SK-N-SH (cell line): ENCODE data around the gene OR52E1. TPM values are rescaled to one million over a fixed set of nuclear protein-coding genes. Genes with fewer than 3 reads are reported as not detected.

Experiments
- CTCF ChIA-PET: fragments of 300-600, 350-600 bp; formaldehyde crosslinking; extraction: SDS; loops from one replicate; lab custom pipeline; 2021; lab: Yijun Ruan, JAX
- POLR2A ChIA-PET: fragments of 350-600 bp; sonication (Branson Sonifier 250); formaldehyde crosslinking; extraction: SDS; loops from one replicate; lab custom pipeline; 2020; ENCODE audit warnings: antibody characterized with exemption, inconsistent platforms; lab: Yijun Ruan, JAX
- DNase-seq: peaks from one replicate; pipeline ENCODE4 v3.0.0; 2012
- H2AFZ ChIP-seq: fragments of 200-600 bp; sonication (generic); 2 replicates; pipeline ENCODE4 v1.8.1; 2016; ENCODE audit warnings: antibody characterized with exemption, mild to moderate bottlenecking, low read depth
- H3F3A ChIP-seq: fragments of 200-600 bp; sonication (generic); replicated peaks from 2 replicates; pipeline ENCODE3; 2016; ENCODE audit warnings: antibody characterized with exemption, mild to moderate bottlenecking; ENCODE audit not compliant: insufficient read depth
- H3K27ac ChIP-seq, 2 experiments: fragments of 200-500 bp in 1 of 2; fragments of 200-600 bp in 1 of 2; sonication (Bioruptor generic) in 1 of 2; sonication (generic), shearing (Covaris generic) in 1 of 2; 2 replicates each; pipeline versions ENCODE4 v1.5.1 to v1.6.1; 2014 to 2016; ENCODE audit warnings: low read depth in 2 of 2, inconsistent platforms in 1 of 2, low read length in 1 of 2, mild to moderate bottlenecking in 1 of 2, mixed read lengths in 1 of 2
- H3K27me3 ChIP-seq: fragments of 200-600 bp; sonication (generic), shearing (Covaris generic); 2 replicates; pipeline ENCODE4 v1.6.1; 2016; ENCODE audit warnings: mixed run types; ENCODE audit not compliant: insufficient read depth
- H3K36me3 ChIP-seq, 2 experiments: fragments of 200-500 bp in 1 of 2; fragments of 200-600 bp in 1 of 2; sonication (Bioruptor generic) in 1 of 2; sonication (generic) in 1 of 2; replicated peaks in 1 of 2; 2 replicates each; pipeline versions ENCODE3 to v1.5.1; 2014 to 2016; ENCODE audit warnings: low read length in 1 of 2, mild to moderate bottlenecking in 1 of 2; ENCODE audit not compliant: insufficient read depth in 2 of 2, control insufficient read depth in 1 of 2
- H3K4me1 ChIP-seq, 2 experiments: fragments of 200-500 bp in 1 of 2; fragments of 200-600 bp in 1 of 2; sonication (Bioruptor generic) in 1 of 2; sonication (generic), shearing (Covaris generic) in 1 of 2; 2 replicates each; pipeline versions ENCODE4 v1.5.1 to v1.6.1; 2014 to 2016; ENCODE audit warnings: low read depth in 1 of 2, low read length in 1 of 2, mixed run types in 1 of 2; ENCODE audit not compliant: insufficient read depth in 2 of 2, control insufficient read depth in 1 of 2
- H3K4me2 ChIP-seq: fragments of 200-600 bp; sonication (generic), shearing (Covaris generic); 2 replicates; pipeline ENCODE4 v1.6.1; 2017; ENCODE audit warnings: mixed run types
- H3K4me3 ChIP-seq, 2 experiments: fragments of 200-500 bp in 1 of 2; fragments of 200-600 bp in 1 of 2; sonication (Bioruptor generic) in 1 of 2; sonication (generic), shearing (Covaris generic) in 1 of 2; 2 replicates each; pipeline versions ENCODE4 v1.5.1 to v1.8.1; 2014 to 2016; ENCODE audit warnings: low read depth in 2 of 2, inconsistent platforms in 1 of 2, low read length in 1 of 2, mild to moderate bottlenecking in 1 of 2, mixed read lengths in 1 of 2, moderate library complexity in 1 of 2
- H3K79me2 ChIP-seq: fragments of 200-600 bp; sonication (generic); 2 replicates; pipeline ENCODE4 v1.8.1; 2017; ENCODE audit warnings: mild to moderate bottlenecking; ENCODE audit not compliant: insufficient read depth
- H3K9ac ChIP-seq: fragments of 200-600 bp; sonication (generic); 2 replicates; pipeline ENCODE4 v1.6.1; 2017; ENCODE audit warnings: mixed run types
- H3K9me2 ChIP-seq: fragments of 200-600 bp; sonication (generic); 2 replicates; pipeline ENCODE4 v1.6.1; 2017; ENCODE audit warnings: mixed run types
- H3K9me3 ChIP-seq: fragments of 200-600 bp; sonication (generic); 2 replicates; pipeline ENCODE4 v1.6.1; 2017; ENCODE audit warnings: mixed run types, mild to moderate bottlenecking, moderate library complexity
- H4K20me1 ChIP-seq: fragments of 200-600 bp; sonication (generic); 2 replicates; pipeline ENCODE4 v1.6.1; 2017; ENCODE audit warnings: mild to moderate bottlenecking, mixed run types; ENCODE audit not compliant: insufficient read depth
- CHD2 ChIP-seq: fragments of 150-350 bp; IDR thresholded peaks from 2 replicates; pipeline ENCODE4 v1.6.1; 2018; ENCODE audit warnings: low read length; ENCODE audit not compliant: partially characterized antibody
- ELF1 ChIP-seq: IDR thresholded peaks from 2 replicates; pipeline ENCODE4 v1.4.0; 2012
- EP300 ChIP-seq, 2 experiments: IDR thresholded peaks; 2 replicates each; pipeline versions ENCODE4 v1.4.0 to v1.6.1; 2012; ENCODE audit warnings: borderline replicate concordance in 1 of 2, low read depth in 1 of 2, low read length in 1 of 2
- FOSL2 ChIP-seq: IDR thresholded peaks from 2 replicates; pipeline ENCODE4 v1.4.0; 2012; ENCODE audit warnings: low read depth, mild to moderate bottlenecking, moderate library complexity, borderline replicate concordance
- FOXM1 ChIP-seq: IDR thresholded peaks from 2 replicates; pipeline ENCODE4 v1.4.0; 2012; ENCODE audit warnings: low read depth, mild to moderate bottlenecking
- GATA2 ChIP-seq: sonication (generic); formaldehyde crosslinking; IDR thresholded peaks from 2 replicates; pipeline ENCODE4 v1.5.0; 2020; ENCODE audit warnings: mild to moderate bottlenecking, missing genetic modification reagents
- POLR2AphosphoS5 ChIP-seq: IDR thresholded peaks from 2 replicates; pipeline ENCODE4 v1.6.1; 2012; ENCODE audit warnings: low read depth, low read length
- RCOR1 ChIP-seq: fragments of 150-350 bp; IDR thresholded peaks from 2 replicates; pipeline ENCODE4 v1.6.1; 2017; ENCODE audit warnings: antibody characterized with exemption, low read length
- RXRA ChIP-seq: IDR thresholded peaks from 2 replicates; pipeline ENCODE4 v1.4.0; 2012; ENCODE audit warnings: low read depth, mild to moderate bottlenecking, borderline replicate concordance
- YY1 ChIP-seq: IDR thresholded peaks from 2 replicates; pipeline ENCODE4 v1.4.0; 2012; ENCODE audit warnings: low read depth, mild to moderate bottlenecking
- polyA plus RNA-seq, 3 experiments: library from polyadenylated mRNA; depleted of rRNA; stranded (reverse); fragments of >200 nt; gene quantifications; 2 replicates each; pipeline ENCODE4 v1.2.3, GENCODE V29; 2012
- TF ChIP-seq, protein P1 (sequence below): IDR thresholded peaks from 2 replicates; pipeline ENCODE4 v1.4.0; 2012; ENCODE audit warnings: low read depth, borderline replicate concordance
- TF ChIP-seq, protein P2 (sequence below): fragments of 150-350 bp; IDR thresholded peaks from 2 replicates; pipeline ENCODE4 v1.6.1; 2016; ENCODE audit warnings: mild to moderate bottlenecking, low read depth, low read length
- TF ChIP-seq, protein P3 (sequence below): IDR thresholded peaks from 2 replicates; pipeline ENCODE4 v1.6.1; 2012; ENCODE audit warnings: mild to moderate bottlenecking, low read depth, low read length, moderate library complexity
- TF ChIP-seq, protein P4 (sequence below): IDR thresholded peaks from 2 replicates; pipeline ENCODE4 v1.4.0; 2012; ENCODE audit warnings: low read depth
- TF ChIP-seq, protein P5 (sequence below): IDR thresholded peaks from 2 replicates; pipeline ENCODE4; 2012

OR52E1 gene
- polyA plus RNA-seq, 1 of the 3 experiments (the other 2 are of a cell fraction), result not detected

DNA sequence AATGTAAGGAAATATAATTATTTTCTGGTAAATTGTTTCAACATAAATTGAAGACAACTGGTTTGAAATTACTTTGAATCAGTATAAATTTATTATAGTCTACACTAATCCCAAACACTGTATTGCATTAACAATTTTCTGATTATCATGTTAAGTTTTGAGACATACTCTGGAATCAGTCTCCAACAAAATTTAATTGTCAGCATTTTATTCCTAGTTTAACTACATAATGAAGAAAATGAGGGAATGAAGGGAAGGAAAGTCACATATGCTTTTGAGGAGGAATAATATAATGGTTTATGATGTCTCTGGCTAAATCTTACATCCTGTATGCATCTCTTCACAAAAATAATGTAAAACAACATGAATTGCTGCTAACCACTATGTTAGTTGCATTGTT, 14.2 kb downstream of the OR52E1 start:
- CTCF ChIA-PET, result no interaction called here
- H3K79me2 ChIP-seq, result no peaks in the 10 kb centered on the region

DNA sequence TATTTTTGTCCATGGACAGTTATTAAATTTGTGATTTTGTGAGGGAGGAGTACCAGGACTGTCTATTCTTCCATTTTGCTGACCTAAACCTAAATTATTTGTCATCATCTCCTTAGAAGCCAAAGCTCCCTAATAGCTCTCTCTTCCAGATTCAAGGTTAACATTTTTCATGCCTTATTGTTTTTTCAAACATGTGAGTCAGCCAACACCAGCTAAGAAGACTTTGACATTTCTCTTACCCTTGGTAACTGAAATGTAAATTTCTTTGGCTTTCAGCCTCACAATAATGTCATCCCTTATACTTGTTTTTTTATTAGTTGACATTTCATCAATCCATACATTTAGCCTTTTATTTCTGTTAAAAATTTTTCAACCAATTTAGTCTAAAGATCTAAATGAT, 19.2 kb downstream of the OR52E1 start:
- H3K9ac ChIP-seq, result no peak overlapping the region
- no peaks in the 10 kb centered on the region for H3K79me2 ChIP-seq
- no peak overlapping the region for H3K4me2 ChIP-seq
- TF ChIP-seq CHD2 (no peak), FOSL2 (no peak), RCOR1 (no peak), RXRA (no peak), GATA2 (CRISPR knock-in tag) (no peak)
- TF ChIP-seq, protein P1, sequence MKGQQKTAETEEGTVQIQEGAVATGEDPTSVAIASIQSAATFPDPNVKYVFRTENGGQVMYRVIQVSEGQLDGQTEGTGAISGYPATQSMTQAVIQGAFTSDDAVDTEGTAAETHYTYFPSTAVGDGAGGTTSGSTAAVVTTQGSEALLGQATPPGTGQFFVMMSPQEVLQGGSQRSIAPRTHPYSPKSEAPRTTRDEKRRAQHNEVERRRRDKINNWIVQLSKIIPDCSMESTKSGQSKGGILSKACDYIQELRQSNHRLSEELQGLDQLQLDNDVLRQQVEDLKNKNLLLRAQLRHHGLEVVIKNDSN, result no peak
- TF ChIP-seq, protein P2, sequence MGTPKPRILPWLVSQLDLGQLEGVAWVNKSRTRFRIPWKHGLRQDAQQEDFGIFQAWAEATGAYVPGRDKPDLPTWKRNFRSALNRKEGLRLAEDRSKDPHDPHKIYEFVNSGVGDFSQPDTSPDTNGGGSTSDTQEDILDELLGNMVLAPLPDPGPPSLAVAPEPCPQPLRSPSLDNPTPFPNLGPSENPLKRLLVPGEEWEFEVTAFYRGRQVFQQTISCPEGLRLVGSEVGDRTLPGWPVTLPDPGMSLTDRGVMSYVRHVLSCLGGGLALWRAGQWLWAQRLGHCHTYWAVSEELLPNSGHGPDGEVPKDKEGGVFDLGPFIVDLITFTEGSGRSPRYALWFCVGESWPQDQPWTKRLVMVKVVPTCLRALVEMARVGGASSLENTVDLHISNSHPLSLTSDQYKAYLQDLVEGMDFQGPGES, result no peak
- TF ChIP-seq, protein P3, sequence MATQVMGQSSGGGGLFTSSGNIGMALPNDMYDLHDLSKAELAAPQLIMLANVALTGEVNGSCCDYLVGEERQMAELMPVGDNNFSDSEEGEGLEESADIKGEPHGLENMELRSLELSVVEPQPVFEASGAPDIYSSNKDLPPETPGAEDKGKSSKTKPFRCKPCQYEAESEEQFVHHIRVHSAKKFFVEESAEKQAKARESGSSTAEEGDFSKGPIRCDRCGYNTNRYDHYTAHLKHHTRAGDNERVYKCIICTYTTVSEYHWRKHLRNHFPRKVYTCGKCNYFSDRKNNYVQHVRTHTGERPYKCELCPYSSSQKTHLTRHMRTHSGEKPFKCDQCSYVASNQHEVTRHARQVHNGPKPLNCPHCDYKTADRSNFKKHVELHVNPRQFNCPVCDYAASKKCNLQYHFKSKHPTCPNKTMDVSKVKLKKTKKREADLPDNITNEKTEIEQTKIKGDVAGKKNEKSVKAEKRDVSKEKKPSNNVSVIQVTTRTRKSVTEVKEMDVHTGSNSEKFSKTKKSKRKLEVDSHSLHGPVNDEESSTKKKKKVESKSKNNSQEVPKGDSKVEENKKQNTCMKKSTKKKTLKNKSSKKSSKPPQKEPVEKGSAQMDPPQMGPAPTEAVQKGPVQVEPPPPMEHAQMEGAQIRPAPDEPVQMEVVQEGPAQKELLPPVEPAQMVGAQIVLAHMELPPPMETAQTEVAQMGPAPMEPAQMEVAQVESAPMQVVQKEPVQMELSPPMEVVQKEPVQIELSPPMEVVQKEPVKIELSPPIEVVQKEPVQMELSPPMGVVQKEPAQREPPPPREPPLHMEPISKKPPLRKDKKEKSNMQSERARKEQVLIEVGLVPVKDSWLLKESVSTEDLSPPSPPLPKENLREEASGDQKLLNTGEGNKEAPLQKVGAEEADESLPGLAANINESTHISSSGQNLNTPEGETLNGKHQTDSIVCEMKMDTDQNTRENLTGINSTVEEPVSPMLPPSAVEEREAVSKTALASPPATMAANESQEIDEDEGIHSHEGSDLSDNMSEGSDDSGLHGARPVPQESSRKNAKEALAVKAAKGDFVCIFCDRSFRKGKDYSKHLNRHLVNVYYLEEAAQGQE, result no peak
- H3K4me3 ChIP-seq, result no peak overlapping the region
- no peaks in the 10 kb centered on the region for H3F3A ChIP-seq
- no peak for DNase-seq
- CTCF ChIA-PET, result interaction anchor here (1.1 kb wide), 1 partner anchor 27 kb away, joined by 3 read pairs; no protein-coding TSS in a partner anchor
- H3K27ac ChIP-seq, result no peak overlapping the region
- peaks cover 5% of the 10 kb centered on the region; the same call in 1 of the 2 replicates for H3K27me3 ChIP-seq
- POLR2A ChIA-PET, result no interaction called here
- no peaks in the 10 kb centered on the region for H3K9me2 ChIP-seq
- H3K36me3 ChIP-seq, result no peaks in the 10 kb centered on the region
- no peaks in the 10 kb centered on the region for H4K20me1 ChIP-seq
- no peaks in the 10 kb centered on the region for H3K4me1 ChIP-seq
- H3K9me3 ChIP-seq, result no peaks in the 10 kb centered on the region
- no peak overlapping the region for H2AFZ ChIP-seq

More for the DNA sequence above, 14.2 kb downstream of the OR52E1 start:
- H4K20me1 ChIP-seq, result no peaks in the 10 kb centered on the region
- POLR2A ChIA-PET, result no interaction called here
- H3K27ac ChIP-seq, result no peak overlapping the region
- no peaks in the 10 kb centered on the region for H3K9me3 ChIP-seq
- H3K4me1 ChIP-seq, result no peaks in the 10 kb centered on the region
- H3K27me3 ChIP-seq, result peaks cover 5% of the 10 kb centered on the region; the same call in 1 of the 2 replicates
- no peak overlapping the region for H3K4me3 ChIP-seq
- H3K9me2 ChIP-seq, result no peaks in the 10 kb centered on the region
- no peaks in the 10 kb centered on the region for H3K36me3 ChIP-seq
- TF ChIP-seq EP300 (IDR thresholded peaks at IDR 0.05; ENCODE audit: borderline replicate concordance in 1 of 2, low read depth in 1 of 2, low read length in 1 of 2) (no peak), FOXM1 (no peak), RXRA (no peak), YY1 (no peak), ELF1 (no peak), POLR2AphosphoS5 (no peak)
- TF ChIP-seq, protein P4, sequence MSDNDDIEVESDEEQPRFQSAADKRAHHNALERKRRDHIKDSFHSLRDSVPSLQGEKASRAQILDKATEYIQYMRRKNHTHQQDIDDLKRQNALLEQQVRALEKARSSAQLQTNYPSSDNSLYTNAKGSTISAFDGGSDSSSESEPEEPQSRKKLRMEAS, result no peak
- TF ChIP-seq, protein P5, sequence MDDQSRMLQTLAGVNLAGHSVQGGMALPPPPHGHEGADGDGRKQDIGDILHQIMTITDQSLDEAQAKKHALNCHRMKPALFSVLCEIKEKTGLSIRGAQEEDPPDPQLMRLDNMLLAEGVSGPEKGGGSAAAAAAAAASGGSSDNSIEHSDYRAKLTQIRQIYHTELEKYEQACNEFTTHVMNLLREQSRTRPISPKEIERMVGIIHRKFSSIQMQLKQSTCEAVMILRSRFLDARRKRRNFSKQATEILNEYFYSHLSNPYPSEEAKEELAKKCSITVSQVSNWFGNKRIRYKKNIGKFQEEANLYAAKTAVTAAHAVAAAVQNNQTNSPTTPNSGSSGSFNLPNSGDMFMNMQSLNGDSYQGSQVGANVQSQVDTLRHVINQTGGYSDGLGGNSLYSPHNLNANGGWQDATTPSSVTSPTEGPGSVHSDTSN, result no peak
- TF ChIP-seq, protein P3, result no peak
- H3F3A ChIP-seq, result no peaks in the 10 kb centered on the region
- no peak overlapping the region for H3K9ac ChIP-seq
- no peak overlapping the region for H2AFZ ChIP-seq
- DNase-seq, result no peak
- no peak overlapping the region for H3K4me2 ChIP-seq
